Activated naive CD8-positive, alpha-beta T cell treated with anti-CD3 and anti-CD28 coated beads for 36 hours (primary cell): ENCODE measurements around the gene OGFR. TPM values are rescaled to one million over a fixed set of nuclear protein-coding genes. Genes with fewer than 3 reads are reported as not detected.
A peak's percentile ranks its signal among the peaks of the same experiment; 100 is the strongest.

Source experiments
- DNase-seq: peaks from one replicate; pipeline ENCODE4 v3.0.0; 2021
- H3K27ac Mint-ChIP-seq: one replicate; pipeline ENCODE4 v1.8.0; 2022; ENCODE audit warnings: mild to moderate bottlenecking, moderate library complexity, mixed read lengths
- H3K27me3 Mint-ChIP-seq: one replicate; pipeline ENCODE4 v1.8.0; 2022; ENCODE audit warnings: mild to moderate bottlenecking, mixed read lengths
- H3K36me3 Mint-ChIP-seq: one replicate; pipeline ENCODE4 v1.8.0; 2021; ENCODE audit warnings: mild to moderate bottlenecking, mixed read lengths
- H3K4me1 Mint-ChIP-seq: one replicate; pipeline ENCODE4 v1.8.0; 2021; ENCODE audit warnings: mixed read lengths
- H3K4me3 Mint-ChIP-seq: one replicate; pipeline ENCODE4 v1.8.0; 2022; ENCODE audit warnings: mild to moderate bottlenecking, moderate library complexity, mixed read lengths
- H3K9me3 Mint-ChIP-seq: one replicate; pipeline ENCODE4 v1.8.0; 2022; ENCODE audit warnings: mixed read lengths
- total RNA-seq, 2 experiments: library from RNA; stranded (reverse); gene quantifications; one replicate each; pipeline ENCODE4 v1.2.3, GENCODE V29; 2021

The OGFR gene
- total RNA-seq, 2 experiments from 2014 or later = 66.1 to 69.9 TPM

DNA sequence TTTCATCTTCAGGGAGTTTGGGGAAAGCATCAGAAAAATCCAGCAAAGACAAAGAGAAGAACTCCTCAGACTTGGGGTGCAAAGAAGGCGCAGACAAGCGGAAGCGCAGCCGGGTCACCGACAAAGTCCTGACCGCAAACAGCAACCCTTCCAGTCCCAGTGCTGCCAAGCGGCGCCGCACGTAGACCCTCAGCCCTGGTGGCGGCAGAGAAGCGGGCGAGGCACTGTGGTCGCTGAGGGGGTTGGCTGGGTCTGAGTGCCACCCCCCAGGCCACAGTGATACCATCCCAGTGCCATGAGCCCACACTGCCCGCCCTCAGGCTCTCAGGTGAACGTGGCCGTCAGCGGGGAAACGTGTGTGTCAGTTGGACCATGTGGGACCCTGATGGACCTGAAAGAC lies 5.2 kb upstream of the OGFR start:
- H3K9me3 Mint-ChIP-seq = no peaks in the 10 kb centered on the region

DNA sequence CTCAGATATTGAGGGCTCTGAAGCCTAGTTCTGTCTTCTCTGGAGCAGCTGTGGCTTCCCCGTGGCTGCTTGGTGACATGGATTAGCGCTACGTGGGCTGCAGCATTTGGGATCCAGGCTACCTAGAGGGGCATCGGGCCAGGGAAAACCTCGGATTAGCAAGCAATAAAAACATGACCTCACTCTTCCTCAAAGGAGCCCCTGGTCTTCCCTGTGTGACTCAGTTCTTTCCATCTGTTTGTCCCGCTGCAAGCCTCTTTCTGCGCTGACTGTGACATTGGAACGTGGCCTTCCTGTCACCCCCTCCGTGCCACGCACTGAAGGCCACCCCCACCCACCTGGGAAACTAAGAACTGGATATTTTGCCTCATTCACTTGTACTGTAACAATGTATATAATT lies 4.8 kb upstream of the OGFR start:
- peaks cover 13% of the 10 kb centered on the region for H3K36me3 Mint-ChIP-seq
- no peak for DNase-seq
- H3K27ac Mint-ChIP-seq = no peak overlapping the region
- H3K9me3 Mint-ChIP-seq = no peaks in the 10 kb centered on the region
- H3K27me3 Mint-ChIP-seq = no peaks in the 10 kb centered on the region
- peaks cover 18% of the 10 kb centered on the region for H3K4me1 Mint-ChIP-seq
- H3K4me3 Mint-ChIP-seq = no peak overlapping the region

More for the DNA sequence above, 5.2 kb upstream of the OGFR start:
- no peak overlapping the region for H3K4me3 Mint-ChIP-seq
- no peak overlapping the region for H3K27ac Mint-ChIP-seq
- DNase-seq = no peak
- no peaks in the 10 kb centered on the region for H3K27me3 Mint-ChIP-seq
- peaks cover 11% of the 10 kb centered on the region for H3K36me3 Mint-ChIP-seq
- H3K4me1 Mint-ChIP-seq = peaks cover 22% of the 10 kb centered on the region

DNA sequence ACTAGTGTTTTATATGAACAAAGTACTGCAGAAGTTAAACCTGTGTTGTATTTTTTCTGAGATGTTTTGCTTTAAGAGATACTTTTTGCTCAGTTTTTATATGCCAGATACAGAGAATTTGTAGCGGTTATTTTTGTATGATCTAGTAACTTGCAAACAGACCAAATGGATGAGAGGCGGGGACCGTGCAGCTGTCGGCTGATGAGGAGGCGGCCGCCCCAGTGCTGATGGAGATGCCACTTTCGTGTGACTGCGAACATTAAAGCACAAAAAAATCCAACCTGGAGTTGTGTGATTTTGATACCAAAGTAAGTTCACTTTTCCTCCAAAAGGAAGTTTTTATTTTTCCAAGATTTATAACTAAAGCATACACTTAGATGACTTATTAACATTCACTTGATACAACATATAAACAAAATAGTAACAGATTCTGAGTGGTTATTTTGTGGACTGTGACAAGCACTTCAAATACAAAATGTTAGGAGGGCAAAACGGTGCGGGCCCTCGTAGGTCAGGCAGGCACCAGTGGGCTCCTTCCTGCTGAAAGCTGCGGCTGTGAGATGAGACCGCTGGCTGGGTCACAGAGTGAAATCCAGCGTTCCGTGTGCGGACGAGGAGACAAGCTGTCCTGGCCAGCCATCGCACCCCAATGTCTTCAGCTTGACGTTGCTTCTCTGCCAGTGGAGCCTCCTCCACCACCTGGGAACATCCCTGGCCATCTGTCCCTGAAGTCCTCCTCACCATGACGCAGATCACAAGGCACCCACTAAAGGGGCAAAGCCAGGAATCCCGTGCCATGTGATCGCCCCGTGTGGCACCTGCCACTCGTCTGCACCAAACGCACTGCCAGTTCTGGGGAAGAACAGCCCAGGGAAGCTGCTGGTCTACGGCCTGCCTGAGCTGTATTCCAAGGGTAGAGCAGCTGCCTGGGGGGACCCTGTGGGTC lies 4.0 kb upstream of the OGFR start:
- peaks cover 15% of the 10 kb centered on the region for H3K36me3 Mint-ChIP-seq
- H3K4me1 Mint-ChIP-seq = peaks cover 18% of the 10 kb centered on the region

DNA sequence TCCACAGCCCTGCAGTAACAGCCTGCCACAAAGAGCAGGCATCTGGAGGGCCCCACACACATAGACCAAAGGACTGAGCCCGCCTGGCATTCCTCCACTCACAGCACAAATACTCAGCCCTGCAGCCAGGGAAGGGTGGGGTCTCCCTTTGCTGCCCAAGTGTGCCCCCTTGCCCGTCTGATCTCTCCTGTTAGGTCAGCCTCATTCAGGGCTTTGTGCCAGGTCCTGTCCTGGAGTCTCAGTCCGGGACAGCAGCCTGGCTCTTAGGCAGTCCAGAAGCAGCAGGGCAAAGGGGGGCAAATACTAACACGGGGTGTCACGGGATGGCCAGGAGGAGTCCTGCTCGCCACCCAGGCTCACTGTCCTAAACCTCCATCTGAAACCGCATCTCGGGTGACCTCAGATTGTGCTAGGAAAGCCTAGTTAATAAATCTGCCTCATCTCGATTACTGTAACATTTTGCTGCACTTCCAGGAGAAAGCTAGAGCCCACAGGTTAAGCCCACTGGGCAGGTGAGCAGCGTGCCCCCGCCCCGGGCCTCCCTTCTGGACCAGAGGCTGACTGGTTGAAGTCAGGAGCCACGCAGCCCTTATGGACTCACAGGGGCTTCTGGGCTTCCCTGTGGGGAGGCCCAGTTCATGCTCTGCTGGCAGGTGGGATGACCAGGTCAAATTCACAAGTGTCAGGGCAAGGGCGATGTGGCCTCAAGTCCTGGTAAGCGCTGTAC lies 3.2 kb upstream of the OGFR start:
- Mint-ChIP-seq H3K4me1 (peaks cover 21% of the 10 kb centered on the region), H3K27ac (no peak overlapping the region), H3K9me3 (no peaks in the 10 kb centered on the region), H3K36me3 (peaks cover 19% of the 10 kb centered on the region), H3K27me3 (no peaks in the 10 kb centered on the region), H3K4me3 (no peak overlapping the region)
- no peak for DNase-seq

More for the DNA sequence above, 4.0 kb upstream of the OGFR start:
- Mint-ChIP-seq H3K9me3 (no peaks in the 10 kb centered on the region), H3K27ac (no peak overlapping the region), H3K4me3 (no peak overlapping the region), H3K27me3 (no peaks in the 10 kb centered on the region)
- DNase-seq = no peak

DNA sequence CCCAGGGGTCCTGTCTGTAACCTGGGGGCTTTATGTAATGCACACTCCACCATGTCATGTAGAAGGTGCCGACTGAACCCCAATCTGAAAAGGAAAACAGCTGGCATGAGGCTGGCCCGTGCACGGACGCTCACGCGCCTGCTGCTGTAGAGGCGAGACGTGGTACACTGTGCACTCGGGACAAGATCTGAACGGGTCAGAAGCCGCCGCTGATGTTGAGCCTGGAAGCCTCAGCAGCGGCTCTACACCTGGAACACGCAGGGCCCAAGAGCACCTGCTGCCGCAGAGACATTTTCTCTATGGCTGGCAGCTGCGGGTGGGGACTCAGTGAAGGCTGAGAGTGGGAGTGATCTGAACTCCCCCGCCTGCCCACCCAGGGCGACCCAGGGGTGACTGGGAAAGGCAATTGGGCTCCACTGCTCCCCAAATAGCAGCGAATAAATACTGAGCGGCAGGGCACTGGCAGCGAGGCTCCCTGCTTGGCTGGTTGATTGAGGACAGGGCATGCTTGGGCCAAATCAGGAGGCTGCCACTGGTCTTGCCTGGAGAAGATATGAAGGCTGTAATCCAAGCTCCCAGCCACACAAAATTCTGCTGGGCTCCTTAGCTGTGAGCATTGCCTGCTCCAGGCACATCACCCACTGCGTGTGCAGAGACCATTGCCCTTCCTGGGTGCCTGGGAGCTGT lies 2.5 kb upstream of the OGFR start:
- no peaks in the 10 kb centered on the region for H3K27me3 Mint-ChIP-seq
- no peak overlapping the region for H3K27ac Mint-ChIP-seq
- peaks cover 24% of the 10 kb centered on the region for H3K4me1 Mint-ChIP-seq
- H3K36me3 Mint-ChIP-seq = peaks cover 20% of the 10 kb centered on the region
- H3K4me3 Mint-ChIP-seq = no peak overlapping the region
- H3K9me3 Mint-ChIP-seq = no peaks in the 10 kb centered on the region
- DNase-seq = no peak

DNA sequence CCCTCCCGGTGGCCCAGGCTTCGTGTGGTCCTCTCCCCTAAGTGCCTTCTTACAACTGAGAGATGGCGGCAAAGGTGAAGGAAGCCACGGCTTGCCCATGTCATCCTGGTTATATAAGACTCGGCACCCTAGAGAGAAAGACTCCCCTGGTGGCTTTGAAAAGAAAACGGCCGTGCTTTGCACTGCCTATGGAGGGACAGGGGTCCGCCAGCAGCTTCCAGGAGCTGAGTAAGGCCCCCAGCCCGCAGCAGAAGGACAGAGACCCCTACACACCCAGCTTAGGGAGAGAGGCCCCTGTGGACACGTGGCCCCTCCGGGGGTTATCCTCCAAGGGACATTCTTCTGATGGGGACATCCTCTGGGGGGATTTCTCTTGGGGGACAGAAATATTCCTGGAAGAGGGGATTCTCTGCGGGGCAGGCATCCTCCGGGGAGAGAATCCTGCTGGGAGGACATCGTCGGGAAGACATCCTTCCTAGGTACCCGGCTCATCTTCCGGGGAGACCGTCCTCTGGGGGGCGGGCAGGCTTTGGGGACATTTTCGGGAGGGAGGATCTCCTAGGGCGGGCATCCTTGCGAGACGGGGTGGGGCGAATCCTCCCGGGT lies 511 bp upstream of the OGFR start:
- Mint-ChIP-seq H3K27ac (peak overlapping the region; percentile 92), H3K4me1 (peaks cover 28% of the 10 kb centered on the region), H3K4me3 (peak overlapping the region; percentile 83), H3K36me3 (peaks cover 18% of the 10 kb centered on the region), H3K9me3 (no peaks in the 10 kb centered on the region), H3K27me3 (no peaks in the 10 kb centered on the region)
- no peak for DNase-seq

DNA sequence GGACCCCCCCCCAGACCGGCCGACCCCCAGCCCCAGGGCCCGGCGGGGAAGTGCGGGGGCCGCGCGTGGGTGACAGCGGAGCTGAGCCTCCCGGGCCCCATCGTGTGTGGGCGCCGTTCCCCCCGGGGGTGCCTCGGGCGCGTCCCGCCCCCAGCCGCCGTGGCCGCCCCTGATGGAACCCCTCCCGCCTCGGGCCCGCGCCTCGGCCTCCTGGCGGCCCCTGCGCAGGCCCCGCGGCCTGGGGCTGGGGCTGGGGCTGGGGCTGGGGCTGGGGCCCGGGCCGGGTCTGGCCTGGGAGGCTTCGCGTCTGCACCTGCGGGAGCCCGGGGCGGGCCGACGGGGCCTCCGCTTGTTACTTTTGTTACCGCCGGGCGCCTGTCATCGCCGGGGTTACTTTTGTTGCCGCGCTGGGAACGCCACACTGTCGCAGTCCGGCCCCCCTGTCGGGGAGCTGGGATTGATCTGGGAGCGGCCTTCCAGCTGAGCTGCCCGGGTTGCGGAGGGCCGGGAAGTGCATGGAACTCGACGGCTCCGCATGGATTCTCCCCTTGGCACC lies 598 bp downstream of the OGFR start:
- Mint-ChIP-seq H3K4me3 (peak overlapping the region; percentile 82), H3K9me3 (no peaks in the 10 kb centered on the region), H3K4me1 (peaks cover 28% of the 10 kb centered on the region), H3K27me3 (no peaks in the 10 kb centered on the region), H3K27ac (peak overlapping the region; percentile 63), H3K36me3 (peaks cover 13% of the 10 kb centered on the region)
- peak; percentile 48 for DNase-seq

DNA sequence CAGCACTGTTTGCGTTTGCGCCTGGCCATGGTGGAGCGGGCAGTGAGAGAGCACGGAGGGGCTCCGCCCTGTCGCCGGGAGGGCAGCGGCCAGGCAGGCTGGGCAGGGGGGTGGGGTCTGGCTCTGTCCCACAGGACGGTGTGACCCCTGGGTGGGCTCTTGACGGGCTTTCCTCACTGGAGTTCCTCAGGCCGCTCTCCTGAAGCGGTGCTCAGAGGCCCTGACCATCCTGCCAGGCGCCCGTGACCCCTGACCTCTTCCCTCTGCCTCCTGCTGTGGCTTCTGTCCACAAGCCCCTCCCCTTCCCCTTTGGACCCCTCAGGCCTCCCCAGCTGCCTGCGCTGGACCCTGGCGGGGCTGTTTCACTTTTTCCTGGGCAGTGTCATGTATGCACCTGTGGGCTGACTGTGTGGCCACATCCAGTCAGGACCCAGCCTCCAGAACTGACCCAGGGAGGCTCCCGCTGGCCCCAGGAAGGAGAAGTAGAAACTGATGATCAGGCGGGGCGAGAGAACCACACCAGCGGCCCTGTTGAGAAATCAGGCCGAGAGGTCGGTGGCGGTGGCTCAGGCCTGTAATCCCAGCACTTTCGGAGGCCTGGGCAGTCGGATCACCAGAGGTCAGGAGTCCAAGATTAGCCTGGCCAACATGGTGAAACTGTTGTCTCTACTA lies 1.2 kb downstream of the OGFR start:
- H3K27me3 Mint-ChIP-seq = no peaks in the 10 kb centered on the region
- peak overlapping the region; percentile 63 for H3K27ac Mint-ChIP-seq
- H3K4me3 Mint-ChIP-seq = peak overlapping the region; percentile 82
- H3K9me3 Mint-ChIP-seq = no peaks in the 10 kb centered on the region
- peaks cover 28% of the 10 kb centered on the region for H3K4me1 Mint-ChIP-seq
- peaks cover 13% of the 10 kb centered on the region for H3K36me3 Mint-ChIP-seq
- DNase-seq = no peak

DNA sequence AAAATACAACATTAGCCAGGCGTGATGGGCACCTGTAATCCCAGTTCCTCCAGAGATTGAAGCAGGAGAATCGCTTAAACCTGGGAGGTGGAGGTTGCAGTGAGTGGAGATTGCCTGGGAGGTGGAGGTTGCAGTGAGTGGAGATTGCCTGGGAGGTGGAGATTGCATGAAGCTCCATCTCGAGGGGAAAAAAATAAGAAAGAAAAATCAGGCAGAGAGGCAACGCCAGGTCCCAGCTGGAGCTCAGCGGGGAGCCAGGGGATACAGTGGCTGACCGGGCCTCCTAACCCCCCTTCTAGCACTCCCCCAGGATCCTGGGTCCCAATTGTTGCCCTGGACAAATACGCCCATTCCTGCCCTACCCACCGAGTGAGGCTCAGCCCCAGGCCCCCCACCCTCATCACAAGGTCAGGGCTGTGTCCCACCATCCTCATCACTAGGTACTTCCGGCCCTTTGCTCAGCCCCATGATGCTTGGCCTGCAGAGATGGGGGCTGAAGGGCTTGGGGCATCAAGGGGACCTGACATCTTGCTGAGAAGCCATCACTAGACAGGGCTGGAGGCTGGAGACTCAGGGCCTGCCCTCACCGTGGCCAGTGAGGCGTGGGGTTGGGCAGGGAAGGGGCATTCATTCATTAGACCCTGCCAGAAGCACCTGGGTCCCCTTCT lies 1.9 kb downstream of the OGFR start:
- peak overlapping the region; percentile 42 for H3K27ac Mint-ChIP-seq
- no peaks in the 10 kb centered on the region for H3K27me3 Mint-ChIP-seq
- DNase-seq = no peak
- H3K4me1 Mint-ChIP-seq = peaks cover 28% of the 10 kb centered on the region
- H3K9me3 Mint-ChIP-seq = no peaks in the 10 kb centered on the region
- H3K36me3 Mint-ChIP-seq = peaks cover 13% of the 10 kb centered on the region
- peak overlapping the region; percentile 82 for H3K4me3 Mint-ChIP-seq

DNA sequence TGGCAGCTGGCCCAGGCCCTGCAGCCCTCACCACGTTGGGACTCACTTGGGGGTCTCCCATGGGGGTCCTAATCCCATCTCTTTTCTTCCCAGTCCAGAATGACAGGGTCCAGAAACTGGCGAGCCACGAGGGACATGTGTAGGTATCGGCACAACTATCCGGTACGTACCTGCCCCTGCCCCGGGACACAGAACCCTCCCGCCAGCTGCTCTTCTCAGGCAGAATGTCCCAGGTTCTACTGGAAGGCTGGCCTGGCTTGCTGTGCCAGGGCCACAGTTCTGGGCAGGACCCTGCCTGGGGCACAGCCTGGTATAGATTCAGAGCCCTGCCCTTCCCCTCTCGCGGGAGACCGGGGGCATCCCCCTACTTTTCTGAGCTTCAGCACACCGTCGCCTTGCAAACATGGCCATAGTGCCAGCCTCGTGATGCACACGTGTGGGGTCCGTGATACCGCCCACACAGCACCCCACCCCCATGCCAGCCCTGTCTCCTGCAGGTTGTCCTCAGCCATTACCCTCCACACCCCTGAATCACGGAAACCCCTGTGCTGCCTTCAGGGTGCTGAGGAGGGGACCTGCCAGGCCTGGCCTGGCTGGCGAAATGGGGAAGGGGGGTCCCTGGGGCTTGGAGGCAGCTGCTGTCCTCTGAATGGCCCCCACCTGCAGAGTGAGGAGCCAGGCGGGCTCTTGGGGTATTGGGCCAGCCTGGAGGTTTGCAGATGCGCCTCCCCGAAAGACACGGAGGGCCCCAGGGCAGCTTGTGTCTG lies 3.0 kb downstream of the OGFR start:
- peaks cover 16% of the 10 kb centered on the region for H3K36me3 Mint-ChIP-seq

DNA sequence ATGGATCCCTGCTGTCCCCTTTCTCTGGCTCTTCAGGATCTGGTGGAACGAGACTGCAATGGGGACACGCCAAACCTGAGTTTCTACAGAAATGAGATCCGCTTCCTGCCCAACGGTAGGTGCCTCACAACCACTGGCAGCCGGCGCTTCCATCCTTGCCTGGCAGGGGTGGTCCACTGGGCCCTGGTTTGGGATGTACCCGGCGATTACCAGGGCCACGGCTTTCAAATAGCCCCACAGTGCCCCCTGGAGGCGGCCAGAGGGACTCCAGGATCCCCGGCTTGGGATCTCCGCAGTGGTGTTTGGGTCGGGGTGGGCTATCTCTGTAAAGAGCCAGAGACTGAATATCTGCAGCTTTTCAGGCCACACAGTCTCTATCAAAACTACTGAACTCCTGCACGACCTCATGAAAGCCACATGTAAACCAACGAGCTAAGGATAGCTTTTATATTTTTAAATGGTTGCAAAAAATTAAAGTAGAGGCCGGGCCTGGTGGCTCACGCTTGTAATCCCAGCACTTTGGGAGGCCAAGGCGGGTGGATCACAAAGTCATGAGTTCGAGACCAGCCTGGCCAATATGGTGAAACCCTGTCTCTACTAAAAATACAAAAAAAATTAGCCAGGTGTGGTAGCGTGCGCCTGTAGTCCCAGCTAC lies 3.7 kb downstream of the OGFR start:
- peak overlapping the region; percentile 56 for H3K4me3 Mint-ChIP-seq
- peaks cover 18% of the 10 kb centered on the region for H3K36me3 Mint-ChIP-seq

More for the DNA sequence above, 3.0 kb downstream of the OGFR start:
- Mint-ChIP-seq H3K9me3 (no peaks in the 10 kb centered on the region), H3K27me3 (no peaks in the 10 kb centered on the region), H3K4me3 (no peak overlapping the region), H3K27ac (no peak overlapping the region), H3K4me1 (peaks cover 28% of the 10 kb centered on the region)
- no peak for DNase-seq

DNA sequence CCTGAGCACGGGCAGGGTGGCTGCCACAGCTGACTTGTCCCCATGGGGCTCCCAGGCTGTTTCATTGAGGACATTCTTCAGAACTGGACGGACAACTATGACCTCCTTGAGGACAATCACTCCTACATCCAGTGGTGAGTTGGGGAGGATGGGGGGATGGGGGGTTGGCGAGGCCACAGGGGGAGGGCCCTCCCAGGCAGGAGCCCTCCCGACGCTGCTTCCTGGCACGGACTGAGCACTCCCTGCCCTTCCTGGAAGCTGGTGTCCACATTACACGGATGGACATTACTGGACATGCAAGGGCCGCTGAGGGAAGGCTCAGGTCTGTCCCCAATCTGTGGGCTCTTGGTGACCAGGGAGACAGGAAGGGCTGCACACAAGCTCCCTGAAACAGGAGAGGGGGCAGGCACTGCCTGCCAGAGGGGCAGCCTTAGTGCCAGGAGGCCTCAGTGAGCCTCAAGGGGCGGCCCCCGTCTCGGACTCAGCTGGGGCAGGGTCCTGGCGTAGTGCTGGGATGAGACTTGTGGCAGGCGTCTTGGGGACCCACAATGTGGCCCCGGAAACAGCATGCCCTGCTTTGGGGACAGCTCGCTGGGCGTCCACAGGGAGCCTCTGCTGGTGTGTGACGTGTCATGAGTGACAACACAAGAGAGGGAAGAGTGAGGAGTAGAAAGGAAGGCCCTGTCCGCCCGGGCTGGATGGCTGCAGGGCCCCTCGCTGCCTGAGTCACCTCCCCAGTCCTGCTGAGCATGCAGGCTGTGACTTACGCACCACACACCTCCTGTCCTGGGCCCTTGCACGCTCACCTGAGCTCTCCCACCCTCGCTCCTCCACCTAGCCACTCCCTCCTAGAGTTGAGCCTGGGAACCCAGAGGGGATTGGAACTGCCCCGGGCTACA lies 5.1 kb downstream of the OGFR start:
- H3K4me1 Mint-ChIP-seq = peaks cover 22% of the 10 kb centered on the region

More for the DNA sequence above, 3.7 kb downstream of the OGFR start:
- H3K27ac Mint-ChIP-seq = no peak overlapping the region
- H3K9me3 Mint-ChIP-seq = no peaks in the 10 kb centered on the region
- peak; percentile 73 for DNase-seq
- H3K27me3 Mint-ChIP-seq = no peaks in the 10 kb centered on the region
- peaks cover 28% of the 10 kb centered on the region for H3K4me1 Mint-ChIP-seq

More for the DNA sequence above, 5.1 kb downstream of the OGFR start:
- Mint-ChIP-seq H3K9me3 (no peaks in the 10 kb centered on the region), H3K27ac (no peak overlapping the region), H3K4me3 (no peak overlapping the region), H3K36me3 (peaks cover 16% of the 10 kb centered on the region), H3K27me3 (no peaks in the 10 kb centered on the region)
- no peak for DNase-seq
